GM23338 (cell line): Measurements from ENCODE around the gene RAP1GAP2.

Source experiments
- CREB1 ChIP-seq: fragments of 250-450 bp; sonication (Bioruptor Pico); IDR thresholded peaks from 2 replicates; pipeline ENCODE4 v1.5.0; 2020; ENCODE audit warnings: low read depth, mild to moderate bottlenecking, moderate library complexity
- EZH2 ChIP-seq: fragments of 200-600 bp; sonication (generic); IDR thresholded peaks from one replicate; pipeline ENCODE4 v1.8.0; 2017; ENCODE audit warnings: antibody characterized with exemption, mild to moderate bottlenecking, low read depth; ENCODE audit not compliant: unreplicated experiment
- EZH2phosphoT487 ChIP-seq: fragments of 200-600 bp; sonication (generic); IDR thresholded peaks from one replicate; pipeline ENCODE4 v1.8.1; 2018; ENCODE audit warnings: antibody characterized with exemption; ENCODE audit not compliant: unreplicated experiment
- JUNB ChIP-seq: IDR thresholded peaks from one replicate; pipeline ENCODE4 v1.6.1; 2016; ENCODE audit warnings: antibody characterized with exemption; ENCODE audit not compliant: unreplicated experiment
- NANOG ChIP-seq: IDR thresholded peaks from 2 replicates; pipeline ENCODE4 v1.6.1; 2016; ENCODE audit warnings: antibody characterized with exemption, borderline replicate concordance
- POLR2AphosphoS5 ChIP-seq: IDR thresholded peaks from 2 replicates; pipeline ENCODE4 v1.6.1; 2016; ENCODE audit warnings: antibody characterized with exemption, low read depth
- REST ChIP-seq: IDR thresholded peaks from one replicate; pipeline ENCODE4 v1.6.1; 2018; ENCODE audit warnings: antibody characterized with exemption; ENCODE audit not compliant: unreplicated experiment
- STAT1 ChIP-seq: IDR thresholded peaks from one replicate; pipeline ENCODE4 v1.6.1; 2016; ENCODE audit warnings: antibody characterized with exemption; ENCODE audit not compliant: unreplicated experiment
- ZNF114 ChIP-seq: fragments of 250-450 bp; sonication (Bioruptor Pico); IDR thresholded peaks from 2 replicates; pipeline ENCODE4 v1.5.0; 2020; ENCODE audit warnings: mild to moderate bottlenecking, moderate library complexity
- ZNF331 ChIP-seq: fragments of 250-450 bp; sonication (Bioruptor Pico); IDR thresholded peaks from 2 replicates; pipeline ENCODE4 v1.5.0; 2020; ENCODE audit warnings: low read depth, mild to moderate bottlenecking, moderate library complexity
- TF ChIP-seq, protein P1 (sequence below), 2 experiments: fragments of 200-600 bp in 1 of 2; sonication (generic) in 1 of 2; conservative IDR thresholded peaks; 2 replicates each; pipeline versions ENCODE4 v1.5.1 to v1.6.1; 2016 to 2017; ENCODE audit warnings: antibody characterized with exemption in 2 of 2, low read depth in 2 of 2, mild to moderate bottlenecking in 2 of 2, moderate library complexity in 1 of 2
- TF ChIP-seq, protein P2 (sequence below): fragments of 250-450 bp; sonication (Bioruptor Pico); IDR thresholded peaks from 2 replicates; pipeline ENCODE4 v1.5.0; 2020; ENCODE audit warnings: mild to moderate bottlenecking, moderate library complexity
- TF ChIP-seq, protein P3 (sequence below): IDR thresholded peaks from 2 replicates; pipeline ENCODE4 v1.6.1; 2016; ENCODE audit warnings: antibody characterized with exemption

DNA sequence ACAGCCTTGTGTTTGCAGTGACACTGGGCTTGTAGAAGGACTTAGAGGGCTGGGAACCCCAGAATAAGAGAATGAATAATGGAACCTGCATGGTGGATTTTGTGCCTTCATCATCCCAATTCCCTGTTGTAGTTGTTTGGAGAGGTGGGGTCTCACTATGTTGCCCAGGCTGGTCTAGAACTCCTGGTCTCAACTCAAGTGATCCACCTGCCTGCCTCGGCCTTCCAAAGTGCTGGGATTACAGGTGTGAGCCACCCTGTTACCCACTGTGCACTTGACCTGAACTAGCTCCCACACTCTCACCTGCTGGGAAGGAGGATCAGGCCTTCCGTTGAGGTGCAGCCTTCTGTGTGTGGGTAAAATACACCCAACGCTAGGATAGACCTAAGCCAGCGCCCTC, 55.4 kb downstream of the RAP1GAP2 start:
- TF ChIP-seq, protein P1, sequence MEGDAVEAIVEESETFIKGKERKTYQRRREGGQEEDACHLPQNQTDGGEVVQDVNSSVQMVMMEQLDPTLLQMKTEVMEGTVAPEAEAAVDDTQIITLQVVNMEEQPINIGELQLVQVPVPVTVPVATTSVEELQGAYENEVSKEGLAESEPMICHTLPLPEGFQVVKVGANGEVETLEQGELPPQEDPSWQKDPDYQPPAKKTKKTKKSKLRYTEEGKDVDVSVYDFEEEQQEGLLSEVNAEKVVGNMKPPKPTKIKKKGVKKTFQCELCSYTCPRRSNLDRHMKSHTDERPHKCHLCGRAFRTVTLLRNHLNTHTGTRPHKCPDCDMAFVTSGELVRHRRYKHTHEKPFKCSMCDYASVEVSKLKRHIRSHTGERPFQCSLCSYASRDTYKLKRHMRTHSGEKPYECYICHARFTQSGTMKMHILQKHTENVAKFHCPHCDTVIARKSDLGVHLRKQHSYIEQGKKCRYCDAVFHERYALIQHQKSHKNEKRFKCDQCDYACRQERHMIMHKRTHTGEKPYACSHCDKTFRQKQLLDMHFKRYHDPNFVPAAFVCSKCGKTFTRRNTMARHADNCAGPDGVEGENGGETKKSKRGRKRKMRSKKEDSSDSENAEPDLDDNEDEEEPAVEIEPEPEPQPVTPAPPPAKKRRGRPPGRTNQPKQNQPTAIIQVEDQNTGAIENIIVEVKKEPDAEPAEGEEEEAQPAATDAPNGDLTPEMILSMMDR (conservative IDR thresholded peaks at IDR 0.05; ENCODE audit: low read depth in 2 of 2): no peak
- TF ChIP-seq POLR2AphosphoS5: no peak
- no peak for TF ChIP-seq REST
- TF ChIP-seq EZH2: no peak
- TF ChIP-seq JUNB: no peak
- no peak for TF ChIP-seq EZH2phosphoT487
- TF ChIP-seq, protein P2, sequence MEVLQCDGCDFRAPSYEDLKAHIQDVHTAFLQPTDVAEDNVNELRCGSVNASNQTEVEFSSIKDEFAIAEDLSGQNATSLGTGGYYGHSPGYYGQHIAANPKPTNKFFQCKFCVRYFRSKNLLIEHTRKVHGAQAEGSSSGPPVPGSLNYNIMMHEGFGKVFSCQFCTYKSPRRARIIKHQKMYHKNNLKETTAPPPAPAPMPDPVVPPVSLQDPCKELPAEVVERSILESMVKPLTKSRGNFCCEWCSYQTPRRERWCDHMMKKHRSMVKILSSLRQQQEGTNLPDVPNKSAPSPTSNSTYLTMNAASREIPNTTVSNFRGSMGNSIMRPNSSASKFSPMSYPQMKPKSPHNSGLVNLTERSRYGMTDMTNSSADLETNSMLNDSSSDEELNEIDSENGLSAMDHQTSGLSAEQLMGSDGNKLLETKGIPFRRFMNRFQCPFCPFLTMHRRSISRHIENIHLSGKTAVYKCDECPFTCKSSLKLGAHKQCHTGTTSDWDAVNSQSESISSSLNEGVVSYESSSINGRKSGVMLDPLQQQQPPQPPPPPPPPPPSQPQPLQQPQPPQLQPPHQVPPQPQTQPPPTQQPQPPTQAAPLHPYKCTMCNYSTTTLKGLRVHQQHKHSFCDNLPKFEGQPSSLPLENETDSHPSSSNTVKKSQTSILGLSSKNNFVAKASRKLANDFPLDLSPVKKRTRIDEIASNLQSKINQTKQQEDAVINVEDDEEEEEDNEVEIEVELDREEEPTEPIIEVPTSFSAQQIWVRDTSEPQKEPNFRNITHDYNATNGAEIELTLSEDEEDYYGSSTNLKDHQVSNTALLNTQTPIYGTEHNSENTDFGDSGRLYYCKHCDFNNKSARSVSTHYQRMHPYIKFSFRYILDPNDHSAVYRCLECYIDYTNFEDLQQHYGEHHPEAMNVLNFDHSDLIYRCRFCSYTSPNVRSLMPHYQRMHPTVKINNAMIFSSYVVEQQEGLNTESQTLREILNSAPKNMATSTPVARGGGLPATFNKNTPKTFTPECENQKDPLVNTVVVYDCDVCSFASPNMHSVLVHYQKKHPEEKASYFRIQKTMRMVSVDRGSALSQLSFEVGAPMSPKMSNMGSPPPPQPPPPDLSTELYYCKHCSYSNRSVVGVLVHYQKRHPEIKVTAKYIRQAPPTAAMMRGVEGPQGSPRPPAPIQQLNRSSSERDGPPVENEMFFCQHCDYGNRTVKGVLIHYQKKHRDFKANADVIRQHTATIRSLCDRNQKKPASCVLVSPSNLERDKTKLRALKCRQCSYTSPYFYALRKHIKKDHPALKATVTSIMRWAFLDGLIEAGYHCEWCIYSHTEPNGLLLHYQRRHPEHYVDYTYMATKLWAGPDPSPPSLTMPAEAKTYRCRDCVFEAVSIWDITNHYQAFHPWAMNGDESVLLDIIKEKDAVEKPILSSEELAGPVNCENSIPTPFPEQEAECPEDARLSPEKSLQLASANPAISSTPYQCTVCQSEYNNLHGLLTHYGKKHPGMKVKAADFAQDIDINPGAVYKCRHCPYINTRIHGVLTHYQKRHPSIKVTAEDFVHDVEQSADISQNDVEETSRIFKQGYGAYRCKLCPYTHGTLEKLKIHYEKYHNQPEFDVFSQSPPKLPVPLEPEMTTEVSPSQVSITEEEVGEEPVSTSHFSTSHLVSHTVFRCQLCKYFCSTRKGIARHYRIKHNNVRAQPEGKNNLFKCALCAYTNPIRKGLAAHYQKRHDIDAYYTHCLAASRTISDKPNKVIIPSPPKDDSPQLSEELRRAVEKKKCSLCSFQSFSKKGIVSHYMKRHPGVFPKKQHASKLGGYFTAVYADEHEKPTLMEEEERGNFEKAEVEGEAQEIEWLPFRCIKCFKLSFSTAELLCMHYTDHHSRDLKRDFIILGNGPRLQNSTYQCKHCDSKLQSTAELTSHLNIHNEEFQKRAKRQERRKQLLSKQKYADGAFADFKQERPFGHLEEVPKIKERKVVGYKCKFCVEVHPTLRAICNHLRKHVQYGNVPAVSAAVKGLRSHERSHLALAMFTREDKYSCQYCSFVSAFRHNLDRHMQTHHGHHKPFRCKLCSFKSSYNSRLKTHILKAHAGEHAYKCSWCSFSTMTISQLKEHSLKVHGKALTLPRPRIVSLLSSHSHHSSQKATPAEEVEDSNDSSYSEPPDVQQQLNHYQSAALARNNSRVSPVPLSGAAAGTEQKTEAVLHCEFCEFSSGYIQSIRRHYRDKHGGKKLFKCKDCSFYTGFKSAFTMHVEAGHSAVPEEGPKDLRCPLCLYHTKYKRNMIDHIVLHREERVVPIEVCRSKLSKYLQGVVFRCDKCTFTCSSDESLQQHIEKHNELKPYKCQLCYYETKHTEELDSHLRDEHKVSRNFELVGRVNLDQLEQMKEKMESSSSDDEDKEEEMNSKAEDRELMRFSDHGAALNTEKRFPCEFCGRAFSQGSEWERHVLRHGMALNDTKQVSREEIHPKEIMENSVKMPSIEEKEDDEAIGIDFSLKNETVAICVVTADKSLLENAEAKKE (CRISPR knock-in tag): no peak
- TF ChIP-seq ZNF331 (CRISPR knock-in tag): no peak
- TF ChIP-seq, protein P3, sequence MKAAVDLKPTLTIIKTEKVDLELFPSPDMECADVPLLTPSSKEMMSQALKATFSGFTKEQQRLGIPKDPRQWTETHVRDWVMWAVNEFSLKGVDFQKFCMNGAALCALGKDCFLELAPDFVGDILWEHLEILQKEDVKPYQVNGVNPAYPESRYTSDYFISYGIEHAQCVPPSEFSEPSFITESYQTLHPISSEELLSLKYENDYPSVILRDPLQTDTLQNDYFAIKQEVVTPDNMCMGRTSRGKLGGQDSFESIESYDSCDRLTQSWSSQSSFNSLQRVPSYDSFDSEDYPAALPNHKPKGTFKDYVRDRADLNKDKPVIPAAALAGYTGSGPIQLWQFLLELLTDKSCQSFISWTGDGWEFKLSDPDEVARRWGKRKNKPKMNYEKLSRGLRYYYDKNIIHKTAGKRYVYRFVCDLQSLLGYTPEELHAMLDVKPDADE: no peak
- TF ChIP-seq CREB1: no peak
- no peak for TF ChIP-seq NANOG
- TF ChIP-seq STAT1: no peak
- TF ChIP-seq ZNF114 (CRISPR knock-in tag): no peak
